GM10248 (cell line): ENCODE measurements around the gene VTI1B.
A peak's percentile ranks its signal among the peaks of the same experiment; 100 is the strongest.
"Not testable (repeated sequence)": the region's sequence is repeated elsewhere in the genome, so short reads cannot be mapped to it uniquely, and the experiment has no call there.

ENCODE experiments used
- CTCF ChIA-PET: fragments of 300-600 bp; sonication (Branson Sonifier 250); formaldehyde crosslinking; extraction: SDS; loops from one replicate; lab custom pipeline; 2021; ENCODE audit warnings: antibody characterized with exemption; lab: Yijun Ruan, JAX
- POLR2A ChIA-PET: fragments of 350-650 bp; sonication (Branson Sonifier 250); formaldehyde crosslinking; extraction: SDS; loops from one replicate; lab custom pipeline; 2020; ENCODE audit warnings: antibody characterized with exemption; lab: Yijun Ruan, JAX
- DNase-seq: peaks from one replicate; pipeline ENCODE4 v3.0.0; 2012; ENCODE audit errors: extremely low spot score
- TF ChIP-seq, protein P1 (sequence below): IDR thresholded peaks from 2 replicates; pipeline ENCODE4 v1.5.1; 2012; ENCODE audit warnings: mild to moderate bottlenecking, low read depth; ENCODE audit errors: extremely low read depth, missing control alignments, control extremely low read depth

VTI1B gene

GRCh38 chr14:67710209-67710608 is 35.8 kb upstream of the VTI1B start:
- TF ChIP-seq, protein P1, sequence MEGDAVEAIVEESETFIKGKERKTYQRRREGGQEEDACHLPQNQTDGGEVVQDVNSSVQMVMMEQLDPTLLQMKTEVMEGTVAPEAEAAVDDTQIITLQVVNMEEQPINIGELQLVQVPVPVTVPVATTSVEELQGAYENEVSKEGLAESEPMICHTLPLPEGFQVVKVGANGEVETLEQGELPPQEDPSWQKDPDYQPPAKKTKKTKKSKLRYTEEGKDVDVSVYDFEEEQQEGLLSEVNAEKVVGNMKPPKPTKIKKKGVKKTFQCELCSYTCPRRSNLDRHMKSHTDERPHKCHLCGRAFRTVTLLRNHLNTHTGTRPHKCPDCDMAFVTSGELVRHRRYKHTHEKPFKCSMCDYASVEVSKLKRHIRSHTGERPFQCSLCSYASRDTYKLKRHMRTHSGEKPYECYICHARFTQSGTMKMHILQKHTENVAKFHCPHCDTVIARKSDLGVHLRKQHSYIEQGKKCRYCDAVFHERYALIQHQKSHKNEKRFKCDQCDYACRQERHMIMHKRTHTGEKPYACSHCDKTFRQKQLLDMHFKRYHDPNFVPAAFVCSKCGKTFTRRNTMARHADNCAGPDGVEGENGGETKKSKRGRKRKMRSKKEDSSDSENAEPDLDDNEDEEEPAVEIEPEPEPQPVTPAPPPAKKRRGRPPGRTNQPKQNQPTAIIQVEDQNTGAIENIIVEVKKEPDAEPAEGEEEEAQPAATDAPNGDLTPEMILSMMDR: no peak
- no peak for DNase-seq
- CTCF ChIA-PET: interaction anchor here (1.1 to 2.0 kb wide), 3 partner anchors 44 to 126 kb away, joined by 3 to 7 read pairs (median 3); no protein-coding TSS in a partner anchor
- POLR2A ChIA-PET: no interaction called here

GRCh38 chr14:67709796-67710195 is 35.4 kb upstream of the VTI1B start:
- DNase-seq, POLR2A ChIA-PET: not testable (repeated sequence)
- CTCF ChIA-PET: interaction anchor here (1.1 to 2.0 kb wide), 3 partner anchors 44 to 126 kb away, joined by 3 to 7 read pairs (median 3); no protein-coding TSS in a partner anchor

- DNase-seq, POLR2A ChIA-PET: not testable (repeated sequence)
- CTCF ChIA-PET: interaction anchor here (1.1 to 1.2 kb wide), 2 partner anchors 43 to 125 kb away, joined by 3 read pairs; no protein-coding TSS in a partner anchor
Measured at GRCh38 chr14:67709346-67709745, 34.9 kb upstream of the VTI1B start.

DNA sequence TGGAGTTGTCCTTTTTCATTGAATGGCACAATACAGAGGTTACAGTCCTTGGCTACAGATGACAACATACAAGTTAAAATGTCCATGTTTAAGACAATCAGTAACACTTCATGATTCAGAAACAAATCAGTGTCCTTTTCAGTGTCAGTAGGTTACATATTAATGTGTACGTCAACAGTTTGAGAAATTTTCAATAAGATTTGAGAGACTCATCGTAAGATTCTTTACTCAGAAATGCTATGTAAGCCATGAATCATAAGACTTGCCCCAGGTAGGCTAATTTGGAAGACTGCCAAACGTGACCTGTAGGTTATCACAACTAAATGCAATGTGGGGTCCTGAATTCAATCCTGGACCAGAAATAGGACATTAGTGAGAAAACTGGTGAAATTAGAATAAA is 30.8 kb upstream of the VTI1B start:
- CTCF ChIA-PET: interaction anchor here (0.6 to 11.7 kb wide), 38 partner anchors 9 to 1346 kb away, joined by 3 to 313 read pairs (median 8); partner anchors contain the start of genes ARG2, PIGH, PLEKHH1 and RDH11
- POLR2A ChIA-PET: no interaction called here
- DNase-seq: no peak
- TF ChIP-seq, protein P1: no peak

GRCh38 chr14:67704484-67705089 is 30.2 kb upstream of the VTI1B start:
- CTCF ChIA-PET: interaction anchor here (0.6 to 11.7 kb wide), 61 partner anchors 9 to 1744 kb away, joined by 3 to 313 read pairs (median 4); partner anchors contain the start of genes ARG2, ATP6V1D, PIGH and PLEKHH1
- TF ChIP-seq, protein P1: peak; percentile 72
- DNase-seq: peak; percentile 67
- POLR2A ChIA-PET: no interaction called here

GRCh38 chr14:67703997-67704396 is 29.6 kb upstream of the VTI1B start:
- no peak for DNase-seq
- TF ChIP-seq, protein P1: no peak
- CTCF ChIA-PET: interaction anchor here (0.7 to 11.7 kb wide), 59 partner anchors 10 to 1743 kb away, joined by 3 to 313 read pairs (median 5); partner anchors contain the start of genes ARG2, ATP6V1D, PIGH and PLEKHH1
- POLR2A ChIA-PET: no interaction called here

GRCh38 chr14:67701492-67701891 is 27.1 kb upstream of the VTI1B start, which contains the start of gene RDH12:
TSS of gene RDH12 (plus strand) at chr14:67701886. CDS start at chr14:67722643, 20,757 bp downstream.
- POLR2A ChIA-PET: not testable (repeated sequence)
- CTCF ChIA-PET: interaction anchor here (1.0 to 11.7 kb wide), 6 partner anchors 8 to 274 kb away, joined by 3 to 313 read pairs (median 56); partner anchors contain the start of genes RDH11 and VTI1B

DNA sequence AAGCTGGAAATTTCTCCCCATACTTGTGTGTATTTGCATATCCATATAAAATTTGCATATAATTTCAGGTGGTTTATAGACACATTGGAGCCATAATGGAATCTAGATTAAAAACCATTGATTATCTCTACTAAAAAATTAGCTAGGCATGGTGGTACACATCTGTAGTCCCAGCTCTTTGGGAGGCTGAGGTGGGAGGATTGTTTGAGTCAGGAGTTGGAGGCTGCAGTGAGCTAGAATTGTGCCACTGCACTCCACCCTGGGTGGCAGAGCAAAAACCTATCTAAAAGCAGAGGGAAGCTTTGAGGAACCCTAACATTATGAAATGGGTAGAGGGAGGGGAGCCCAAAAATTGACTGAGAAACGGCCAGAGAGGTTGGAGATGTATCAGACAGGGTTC is 23.7 kb upstream of the VTI1B start:
- DNase-seq: no peak
- TF ChIP-seq, protein P1: no peak
- CTCF ChIA-PET: interaction anchor here (0.5 to 11.7 kb wide), 7 partner anchors 15 to 116 kb away, joined by 3 to 313 read pairs (median 4); partner anchors contain the start of gene PIGH
- POLR2A ChIA-PET: no interaction called here

More at GRCh38 chr14:67701492-67701891, 27.1 kb upstream of the VTI1B start, which contains the start of gene RDH12:
- DNase-seq: not testable (repeated sequence)
